Natural killer cell (primary cell): ENCODE data around the gene EPN3. TPM values are rescaled to one million over a fixed set of nuclear protein-coding genes. Genes with fewer than 3 reads are reported as not detected.

Experiments
- ATAC-seq, 3 donors: fragments of 150-1000 bp in 2 of 3; fragments of 200-7000 bp in 1 of 3; cut with Tn5 transposase; 1 replicate in 1 of 3; 2 replicates in 2 of 3; pipeline ENCODE4 v1.10.0; 2021; ENCODE audit warnings: mild to moderate bottlenecking in 2 of 3, moderate library complexity in 2 of 3
- DNase-seq, 2 donors: peaks; one replicate each; pipeline versions ENCODE4 v3.0.0 to v3.0.0-alpha.2; 2013 to 2021; ENCODE audit warnings: mixed read lengths in 1 of 2
- H3K27ac ChIP-seq: one replicate; pipeline ENCODE4 v1.5.1; 2013; ENCODE audit warnings: mild to moderate bottlenecking, low read length
- H3K27me3 ChIP-seq: one replicate; pipeline ENCODE4 v1.6.1; 2013; ENCODE audit warnings: low read length; ENCODE audit not compliant: control insufficient read depth, insufficient read depth
- H3K36me3 ChIP-seq: one replicate; pipeline ENCODE4 v1.6.1; 2013; ENCODE audit warnings: low read length; ENCODE audit not compliant: control insufficient read depth, insufficient read depth
- H3K4me1 ChIP-seq: one replicate; pipeline ENCODE4 v1.6.1; 2013; ENCODE audit warnings: low read length; ENCODE audit not compliant: control insufficient read depth, insufficient read depth
- H3K4me3 ChIP-seq: one replicate; pipeline ENCODE4 v1.5.1; 2013; ENCODE audit warnings: low read length
- H3K9me3 ChIP-seq: one replicate; pipeline ENCODE4 v1.6.1; 2013; ENCODE audit warnings: low read length; ENCODE audit not compliant: control insufficient read depth, insufficient read depth
- H3K27ac Mint-ChIP-seq, 2 donors: one replicate each; pipeline ENCODE4 v1.8.0; 2022; ENCODE audit warnings: mild to moderate bottlenecking in 2 of 2, mixed read lengths in 2 of 2, moderate library complexity in 1 of 2
- H3K27me3 Mint-ChIP-seq, 2 donors: one replicate each; pipeline ENCODE4 v1.8.0; 2022; ENCODE audit warnings: low read depth in 2 of 2, mixed read lengths in 2 of 2
- H3K36me3 Mint-ChIP-seq: one replicate; pipeline ENCODE4 v1.8.0; 2022; ENCODE audit warnings: mixed read lengths
- H3K4me1 Mint-ChIP-seq, 2 donors: one replicate each; pipeline ENCODE4 v1.8.0; 2022; ENCODE audit warnings: mixed read lengths in 2 of 2
- H3K4me3 Mint-ChIP-seq: one replicate; pipeline ENCODE4 v1.8.0; 2022; ENCODE audit warnings: mild to moderate bottlenecking, moderate library complexity, mixed read lengths
- H3K9me3 Mint-ChIP-seq, 2 donors: one replicate each; pipeline ENCODE4 v1.8.0; 2022; ENCODE audit warnings: mixed read lengths in 2 of 2
- WGBS: methylation state at CpG from one replicate; pipeline ENCODE4 v1.1.7; 2013; ENCODE audit warnings: missing lambda C conversion rate; ENCODE audit not compliant: insufficient coverage; 5-methylcytosine and 5-hydroxymethylcytosine counted together
- intact Hi-C: fragments of 100-400 bp; cut with micrococcal nuclease; formaldehyde crosslinking; loops from one replicate; pipeline ENCODE4 v1.14.2; 2022
- total RNA-seq, 4 donors: library from RNA; stranded (reverse); fragments of 120-200 nt in 1 of 4; gene quantifications; one replicate each; pipeline versions ENCODE4 v1.2.3 to v1.2.4, GENCODE V29; 2013 to 2022
- TF ChIP-seq, protein P1 (sequence below): fragments of 200-600 bp; IDR thresholded peaks from one replicate; pipeline ENCODE4 v1.8.0; 2022; ENCODE audit warnings: antibody characterized with exemption

Gene EPN3
- total RNA-seq, 3 donors from 2014 or later (not counting 1 experiment from before 2014, with no cell fraction given), result not detected

- no peak for ATAC-seq
- TF ChIP-seq, protein P1, sequence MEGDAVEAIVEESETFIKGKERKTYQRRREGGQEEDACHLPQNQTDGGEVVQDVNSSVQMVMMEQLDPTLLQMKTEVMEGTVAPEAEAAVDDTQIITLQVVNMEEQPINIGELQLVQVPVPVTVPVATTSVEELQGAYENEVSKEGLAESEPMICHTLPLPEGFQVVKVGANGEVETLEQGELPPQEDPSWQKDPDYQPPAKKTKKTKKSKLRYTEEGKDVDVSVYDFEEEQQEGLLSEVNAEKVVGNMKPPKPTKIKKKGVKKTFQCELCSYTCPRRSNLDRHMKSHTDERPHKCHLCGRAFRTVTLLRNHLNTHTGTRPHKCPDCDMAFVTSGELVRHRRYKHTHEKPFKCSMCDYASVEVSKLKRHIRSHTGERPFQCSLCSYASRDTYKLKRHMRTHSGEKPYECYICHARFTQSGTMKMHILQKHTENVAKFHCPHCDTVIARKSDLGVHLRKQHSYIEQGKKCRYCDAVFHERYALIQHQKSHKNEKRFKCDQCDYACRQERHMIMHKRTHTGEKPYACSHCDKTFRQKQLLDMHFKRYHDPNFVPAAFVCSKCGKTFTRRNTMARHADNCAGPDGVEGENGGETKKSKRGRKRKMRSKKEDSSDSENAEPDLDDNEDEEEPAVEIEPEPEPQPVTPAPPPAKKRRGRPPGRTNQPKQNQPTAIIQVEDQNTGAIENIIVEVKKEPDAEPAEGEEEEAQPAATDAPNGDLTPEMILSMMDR, result no peak
- H3K4me3 ChIP-seq, result no peak overlapping the region
- peak overlapping the region in 1 of 2 donors; percentile 74 for H3K27ac Mint-ChIP-seq
- intact Hi-C loops, result loop anchor here (1.0 to 10.0 kb wide), 4 partner anchors 13 to 295 kb away; partner anchors contain the start of gene CACNA1G
- no peaks in the 10 kb centered on the region for H3K36me3 Mint-ChIP-seq
- H3K4me1 Mint-ChIP-seq, result peaks cover 9 to 15% of the 10 kb centered on the region in 2 donors
- no peaks in the 10 kb centered on the region for H3K27me3 ChIP-seq
- DNase-seq, result no peak
- peak overlapping the region; percentile 67 for H3K4me3 Mint-ChIP-seq
- 94% methylated on average over 4 of the region's 5 CpGs for WGBS
- peaks cover 12 to 20% of the 10 kb centered on the region in 2 donors for H3K27me3 Mint-ChIP-seq
- H3K36me3 ChIP-seq, result peaks cover 3% of the 10 kb centered on the region
- no peaks in the 10 kb centered on the region for H3K9me3 ChIP-seq
- peak overlapping the region; percentile 17 for H3K27ac ChIP-seq
- H3K4me1 ChIP-seq, result peaks cover 20% of the 10 kb centered on the region
- H3K9me3 Mint-ChIP-seq, result no peaks in the 10 kb centered on the region
Measured at GRCh38 chr17:50547736-50548083, 15.2 kb downstream of the EPN3 start.

GRCh38 chr17:50548831-50549230, 16.3 kb downstream of the EPN3 start:
- Mint-ChIP-seq H3K4me1 (peaks cover 9 to 15% of the 10 kb centered on the region in 2 donors), H3K27ac (no peak overlapping the region), H3K27me3 (peaks cover 10 to 20% of the 10 kb centered on the region in 2 donors), H3K4me3 (no peak overlapping the region), H3K9me3 (no peaks in the 10 kb centered on the region), H3K36me3 (no peaks in the 10 kb centered on the region)
- intact Hi-C loops, result loop anchor here (10.0 kb wide), 1 partner anchor 136 kb away; no protein-coding TSS in a partner anchor
- no peaks in the 10 kb centered on the region for H3K9me3 ChIP-seq
- H3K36me3 ChIP-seq, result peaks cover 3% of the 10 kb centered on the region
- H3K27ac ChIP-seq, result no peak overlapping the region
- DNase-seq, result no peak
- no peaks in the 10 kb centered on the region for H3K27me3 ChIP-seq
- no peak for ATAC-seq
- H3K4me1 ChIP-seq, result peaks cover 19% of the 10 kb centered on the region
- no peak overlapping the region for H3K4me3 ChIP-seq
- TF ChIP-seq, protein P1, result no peak
- WGBS, result 87% methylated on average over 16 of the region's 18 CpGs

DNA sequence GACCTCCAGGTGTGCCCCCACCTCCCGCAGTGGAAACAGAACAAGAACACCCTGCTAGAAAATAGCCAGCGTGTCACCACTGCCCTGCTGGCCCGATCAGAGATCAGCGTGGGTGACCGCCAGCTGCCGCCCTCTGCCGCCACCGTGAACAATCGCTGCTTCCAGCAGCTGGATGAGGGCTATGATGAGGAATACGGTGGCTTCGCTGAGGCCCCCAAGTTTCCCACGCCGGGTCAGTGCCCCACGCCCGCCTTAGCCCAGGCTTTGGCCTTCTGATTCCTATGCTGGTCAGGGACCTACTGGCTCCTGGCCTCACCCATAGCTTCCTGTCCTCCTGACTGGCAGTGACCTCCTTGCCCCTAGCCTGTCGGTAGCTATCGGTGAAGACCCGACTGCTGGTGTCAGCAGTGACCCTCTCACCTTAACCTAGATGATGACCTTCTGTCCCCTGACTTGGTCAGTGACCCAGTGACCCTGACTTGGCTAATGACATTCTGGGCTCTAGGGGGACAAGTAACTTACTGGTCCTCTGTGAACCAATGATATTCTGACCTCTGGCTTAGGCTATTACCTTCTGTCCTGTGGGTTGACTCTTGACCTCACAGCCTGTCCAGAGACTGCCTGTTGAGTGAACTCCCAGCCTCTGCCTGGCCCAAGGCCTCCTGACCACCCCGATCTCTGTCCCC, 16.9 kb downstream of the EPN3 start:
- no peaks in the 10 kb centered on the region for H3K9me3 ChIP-seq
- peaks cover 4 to 14% of the 10 kb centered on the region in 2 donors for H3K27me3 Mint-ChIP-seq
- H3K27me3 ChIP-seq, result no peaks in the 10 kb centered on the region
- peaks cover 19% of the 10 kb centered on the region for H3K4me1 ChIP-seq
- H3K36me3 ChIP-seq, result peaks cover 3% of the 10 kb centered on the region
- no peak overlapping the region for H3K27ac ChIP-seq
- no peak for ATAC-seq
- H3K4me3 Mint-ChIP-seq, result peak overlapping the region; percentile 35
- 96% methylated on average over 19 of the region's 19 CpGs for WGBS
- peaks cover 9 to 12% of the 10 kb centered on the region in 2 donors for H3K4me1 Mint-ChIP-seq
- intact Hi-C loops, result loop anchor here (10.0 kb wide), 1 partner anchor 135 kb away; no protein-coding TSS in a partner anchor
- H3K9me3 Mint-ChIP-seq, result no peaks in the 10 kb centered on the region
- DNase-seq, result no peak
- no peak overlapping the region for H3K27ac Mint-ChIP-seq
- no peaks in the 10 kb centered on the region for H3K36me3 Mint-ChIP-seq
- TF ChIP-seq, protein P1, result no peak
- no peak overlapping the region for H3K4me3 ChIP-seq
